ENCODE measurements around the gene PIH1D2. TPM values are rescaled to one million over a fixed set of nuclear protein-coding genes. Genes with fewer than 3 reads are reported as not detected.
A peak's percentile ranks its signal among the peaks of the same experiment; 100 is the strongest.

The PIH1D2 gene
- total RNA-seq, 1 experiment from 2014 or later = 1.6 TPM

- ChIA-PET CTCF (interaction anchor here (1.3 to 2.2 kb wide), 2 partner anchors 8 to 35 kb away, joined by 3 to 12 read pairs; no protein-coding TSS in a partner anchor), POLR2A (interaction anchor here (0.6 kb wide), 1 partner anchor 32 kb away, joined by 4 read pairs; no protein-coding TSS in a partner anchor), RAD21 (ENCODE audit: low non-redundant PET in 1 of 2, low total read pairs in 2 of 2, uncharacterized antibody in 2 of 2, unreplicated experiment in 2 of 2) (interaction anchor here in 1 of 2 experiments (0.8 kb wide), 1 partner anchor 35 kb away, joined by 3 read pairs; no protein-coding TSS in a partner anchor)
- Histone ChIP-seq H2AFZ (ENCODE audit: low read depth, low read length, poor library complexity, severe bottlenecking) (peak overlapping the region; percentile 28), H3K4me1 (ENCODE audit: control insufficient read depth in 1 of 2, insufficient read depth in 2 of 2, low read length in 2 of 2) (peaks cover 50 to 80% of the 10 kb centered on the region in 2 experiments), H3K9ac (ENCODE audit: low read length) (peak overlapping the region; percentile 60), H3K4me2 (ENCODE audit: low read length) (peak overlapping the region; percentile 81), H4K20me1 (ENCODE audit: insufficient read depth) (no peaks in the 10 kb centered on the region), H3K9me3 (ENCODE audit: control insufficient read depth in 1 of 2, insufficient read depth in 1 of 2, low read depth in 1 of 2, low read length in 2 of 2) (no peaks in the 10 kb centered on the region), H3K4me3 (replicated peaks in 1 of 2; ENCODE audit: low read depth in 1 of 2, low read length in 2 of 2) (no peak overlapping the region), H3K27me3 (ENCODE audit: insufficient read depth, low read length) (no peaks in the 10 kb centered on the region), H3K36me3 (ENCODE audit: control insufficient read depth in 1 of 2, insufficient read depth in 2 of 2, low read length in 2 of 2) (no peaks in the 10 kb centered on the region), H3K27ac (ENCODE audit: low read depth, low read length) (peak overlapping the region; percentile 93), H3K79me2 (ENCODE audit: insufficient read depth, low read length) (no peaks in the 10 kb centered on the region), H3K9me2 (ENCODE audit: insufficient read depth) (no peaks in the 10 kb centered on the region)
- BruUV-seq (replicated peaks) = no TSS peak
- intact Hi-C loops (cut with micrococcal nuclease) = loop anchor here (5.0 kb wide), 1 partner anchor 35 kb away; no protein-coding TSS in a partner anchor
- TF ChIP-seq FOSL1 (IDR thresholded peaks at IDR 0.05; ENCODE audit: low read depth) (no peak), EZH2 (IDR thresholded peaks at IDR 0.05) (no peak), POLR2AphosphoS5 (IDR thresholded peaks at IDR 0.05; ENCODE audit: low read depth, low read length) (no peak), EZH2phosphoT487 (IDR thresholded peaks at IDR 0.05; ENCODE audit: borderline replicate concordance) (no peak), SP1 (IDR thresholded peaks at IDR 0.05; ENCODE audit: low read depth) (no peak), MAX (IDR thresholded peaks at IDR 0.05) (no peak), ATF3 (IDR thresholded peaks at IDR 0.05) (no peak), REST (IDR thresholded peaks at IDR 0.05; ENCODE audit: low read depth) (no peak), YY1 (IDR thresholded peaks at IDR 0.05; ENCODE audit: extremely low read depth, insufficient replicate concordance, low read depth, low read length) (no peak), JUND (IDR thresholded peaks at IDR 0.05) (no peak), SRF (IDR thresholded peaks at IDR 0.05; ENCODE audit: low read depth) (no peak), ZBTB33 (IDR thresholded peaks at IDR 0.05; ENCODE audit: extremely low read depth, insufficient replicate concordance, low read length) (no peak), ZNF274 (IDR thresholded peaks at IDR 0.05; ENCODE audit: low read depth, low read length) (no peak), EGR1 (IDR thresholded peaks at IDR 0.05; ENCODE audit: low read depth) (no peak), CEBPB (IDR thresholded peaks at IDR 0.05; ENCODE audit: low read depth) (no peak), TCF7L2 (IDR thresholded peaks at IDR 0.05; ENCODE audit: borderline replicate concordance, extremely low read depth, insufficient read depth, insufficient read length) (no peak), ZFX (IDR thresholded peaks at IDR 0.05) (no peak)
- DNase-seq (ENCODE audit: low read depth, low spot score) (no peak), ATAC-seq (no peak)
Measured at GRCh38 chr11:112121981-112122615, 48.3 kb upstream of the PIH1D2 start.
